ENCODE data around the gene FBF1.
A peak's percentile ranks its signal among the peaks of the same experiment; 100 is the strongest.
"Not testable (repeated sequence)": the region's sequence is repeated elsewhere in the genome, so short reads cannot be mapped to it uniquely, and the experiment has no call there.

The FBF1 gene

GRCh38 chr17:75872434-75873351 is 68.1 kb downstream of the FBF1 start:
- no peak overlapping the region for H3K4me3 ChIP-seq (ENCODE audit: low read length)
- DNase-seq (ENCODE audit: low read depth), result peak; percentile 68
- TF ChIP-seq CTCF (conservative IDR thresholded peaks at IDR 0.05; ENCODE audit: low read depth, low read length), result no peak

GRCh38 chr17:75870228-75870627 is 70.6 kb downstream of the FBF1 start:
- DNase-seq (ENCODE audit: low read depth); H3K4me3 ChIP-seq (ENCODE audit: low read length): not testable (repeated sequence)

GRCh38 chr17:75869282-75870141 is 71.3 kb downstream of the FBF1 start:
- no peak for TF ChIP-seq CTCF (conservative IDR thresholded peaks at IDR 0.05; ENCODE audit: low read depth, low read length)
- H3K4me3 ChIP-seq (ENCODE audit: low read length), result no peak overlapping the region
- no peak for DNase-seq (ENCODE audit: low read depth)

- DNase-seq (ENCODE audit: low read depth); H3K4me3 ChIP-seq (ENCODE audit: low read length): not testable (repeated sequence)
These were observed 72.0 kb downstream of the FBF1 start for GRCh38 chr17:75868730-75869281.

- not testable (repeated sequence) for H3K4me3 ChIP-seq (ENCODE audit: low read length)
These were observed 75.2 kb downstream of the FBF1 start for GRCh38 chr17:75865404-75866188.

GRCh38 chr17:75864887-75865286 is 76.0 kb downstream of the FBF1 start:
- not testable (repeated sequence) for H3K4me3 ChIP-seq (ENCODE audit: low read length); DNase-seq (ENCODE audit: low read depth)

More at GRCh38 chr17:75865404-75866188, 75.2 kb downstream of the FBF1 start:
- not testable (repeated sequence) for DNase-seq (ENCODE audit: low read depth)

- H3K4me3 ChIP-seq (ENCODE audit: low read length), result no peak overlapping the region
- TF ChIP-seq CTCF (conservative IDR thresholded peaks at IDR 0.05; ENCODE audit: low read depth, low read length), result no peak
- no peak for DNase-seq (ENCODE audit: low read depth)
These were observed 76.4 kb downstream of the FBF1 start for GRCh38 chr17:75864448-75864871.

GRCh38 chr17:75861927-75862317 is 78.9 kb downstream of the FBF1 start:
- no peak for TF ChIP-seq CTCF (conservative IDR thresholded peaks at IDR 0.05; ENCODE audit: low read depth, low read length)
- DNase-seq (ENCODE audit: low read depth), result no peak
- H3K4me3 ChIP-seq (ENCODE audit: low read length), result no peak overlapping the region
